GM12873 (cell line): ENCODE measurements around the gene KATNB1.

Experiments used
- TF ChIP-seq, protein P1 (sequence below): IDR thresholded peaks from 2 replicates; pipeline ENCODE4 v1.5.1; 2012; ENCODE audit warnings: low read depth, mild to moderate bottlenecking, moderate library complexity, low read length, control low read depth; ENCODE audit not compliant: insufficient read depth; ENCODE audit errors: missing control alignments

The KATNB1 gene

DNA sequence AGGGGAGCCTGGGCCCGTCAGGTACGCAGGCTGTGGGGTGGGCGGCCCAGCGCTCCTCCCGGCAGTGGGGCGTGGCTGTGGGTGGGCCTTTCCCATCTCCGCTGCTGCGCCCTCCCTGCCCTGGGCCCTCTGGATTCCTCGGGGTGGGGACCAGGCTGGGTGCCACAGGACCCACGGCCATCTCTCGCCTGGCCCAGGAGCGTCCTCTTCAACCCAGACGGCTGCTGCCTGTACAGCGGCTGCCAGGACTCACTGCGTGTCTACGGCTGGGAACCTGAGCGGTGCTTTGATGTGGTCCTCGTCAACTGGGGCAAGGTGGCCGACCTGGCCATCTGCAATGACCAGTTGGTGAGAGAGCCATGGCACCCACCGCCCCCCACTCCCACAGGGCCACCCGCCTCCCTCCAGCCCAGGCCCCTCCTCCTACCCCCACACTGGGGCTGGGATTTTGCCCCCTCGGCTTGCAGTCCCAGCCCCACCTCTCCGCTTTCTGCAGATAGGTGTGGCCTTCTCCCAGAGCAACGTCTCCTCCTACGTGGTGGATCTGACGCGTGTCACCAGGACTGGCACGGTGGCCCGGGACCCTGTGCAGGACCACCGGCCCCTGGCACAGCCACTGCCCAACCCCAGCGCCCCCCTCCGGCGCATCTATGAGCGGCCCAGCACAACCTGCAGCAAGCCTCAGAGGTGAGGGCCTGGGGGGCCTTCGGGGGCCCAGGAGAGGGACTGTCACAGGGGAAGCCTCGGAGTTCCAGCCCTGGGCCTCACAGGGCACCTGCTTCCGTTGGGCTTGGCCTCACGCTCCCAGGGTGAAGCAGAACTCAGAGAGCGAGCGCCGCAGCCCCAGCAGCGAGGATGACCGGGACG, 17.2 kb downstream of the KATNB1 start:
- TF ChIP-seq, protein P1, sequence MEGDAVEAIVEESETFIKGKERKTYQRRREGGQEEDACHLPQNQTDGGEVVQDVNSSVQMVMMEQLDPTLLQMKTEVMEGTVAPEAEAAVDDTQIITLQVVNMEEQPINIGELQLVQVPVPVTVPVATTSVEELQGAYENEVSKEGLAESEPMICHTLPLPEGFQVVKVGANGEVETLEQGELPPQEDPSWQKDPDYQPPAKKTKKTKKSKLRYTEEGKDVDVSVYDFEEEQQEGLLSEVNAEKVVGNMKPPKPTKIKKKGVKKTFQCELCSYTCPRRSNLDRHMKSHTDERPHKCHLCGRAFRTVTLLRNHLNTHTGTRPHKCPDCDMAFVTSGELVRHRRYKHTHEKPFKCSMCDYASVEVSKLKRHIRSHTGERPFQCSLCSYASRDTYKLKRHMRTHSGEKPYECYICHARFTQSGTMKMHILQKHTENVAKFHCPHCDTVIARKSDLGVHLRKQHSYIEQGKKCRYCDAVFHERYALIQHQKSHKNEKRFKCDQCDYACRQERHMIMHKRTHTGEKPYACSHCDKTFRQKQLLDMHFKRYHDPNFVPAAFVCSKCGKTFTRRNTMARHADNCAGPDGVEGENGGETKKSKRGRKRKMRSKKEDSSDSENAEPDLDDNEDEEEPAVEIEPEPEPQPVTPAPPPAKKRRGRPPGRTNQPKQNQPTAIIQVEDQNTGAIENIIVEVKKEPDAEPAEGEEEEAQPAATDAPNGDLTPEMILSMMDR, result no peak

DNA sequence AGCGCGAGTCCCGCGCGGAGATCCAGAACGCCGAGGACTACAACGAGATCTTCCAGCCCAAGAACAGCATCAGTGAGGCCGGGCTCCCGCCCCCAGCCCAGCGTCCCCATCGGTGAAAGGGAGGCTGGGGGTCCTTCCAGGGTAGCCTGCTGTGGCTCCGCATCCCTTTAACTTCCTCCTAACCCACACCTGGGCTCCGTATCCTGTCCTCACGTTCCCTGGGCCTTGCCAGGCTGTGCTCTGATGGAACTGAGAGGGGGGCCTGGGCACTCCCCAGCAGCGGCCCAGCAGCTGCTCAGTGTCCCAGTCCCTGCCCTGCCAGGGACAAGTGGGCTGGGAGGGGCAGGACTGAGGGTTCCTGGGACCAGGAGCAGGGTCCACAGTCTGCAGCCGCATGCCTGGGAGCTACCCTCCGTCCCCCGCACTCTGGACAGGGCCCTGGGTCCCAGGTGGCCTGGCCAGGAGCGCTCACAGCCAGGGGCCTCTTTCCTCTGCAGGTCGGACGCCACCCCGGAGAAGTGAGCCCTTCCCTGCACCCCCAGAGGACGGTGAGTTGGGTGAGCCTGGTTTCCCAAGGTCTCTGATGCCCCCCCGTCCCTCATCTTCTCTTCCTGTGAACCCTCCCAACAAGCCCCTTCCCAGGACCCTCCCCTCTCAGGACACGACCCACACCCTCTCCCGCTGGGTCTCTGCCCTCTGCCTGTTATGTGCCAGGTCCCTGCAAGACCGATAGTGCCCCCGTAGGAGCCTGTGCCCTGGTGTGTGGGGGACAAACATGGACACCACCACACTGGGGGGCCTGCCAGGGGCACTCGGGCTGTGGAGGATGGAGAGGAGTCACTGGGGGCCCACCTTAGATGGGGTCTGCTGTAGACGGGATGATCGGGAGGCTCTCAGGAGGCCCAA, 18.1 kb downstream of the KATNB1 start:
- TF ChIP-seq, protein P1, result no peak

DNA sequence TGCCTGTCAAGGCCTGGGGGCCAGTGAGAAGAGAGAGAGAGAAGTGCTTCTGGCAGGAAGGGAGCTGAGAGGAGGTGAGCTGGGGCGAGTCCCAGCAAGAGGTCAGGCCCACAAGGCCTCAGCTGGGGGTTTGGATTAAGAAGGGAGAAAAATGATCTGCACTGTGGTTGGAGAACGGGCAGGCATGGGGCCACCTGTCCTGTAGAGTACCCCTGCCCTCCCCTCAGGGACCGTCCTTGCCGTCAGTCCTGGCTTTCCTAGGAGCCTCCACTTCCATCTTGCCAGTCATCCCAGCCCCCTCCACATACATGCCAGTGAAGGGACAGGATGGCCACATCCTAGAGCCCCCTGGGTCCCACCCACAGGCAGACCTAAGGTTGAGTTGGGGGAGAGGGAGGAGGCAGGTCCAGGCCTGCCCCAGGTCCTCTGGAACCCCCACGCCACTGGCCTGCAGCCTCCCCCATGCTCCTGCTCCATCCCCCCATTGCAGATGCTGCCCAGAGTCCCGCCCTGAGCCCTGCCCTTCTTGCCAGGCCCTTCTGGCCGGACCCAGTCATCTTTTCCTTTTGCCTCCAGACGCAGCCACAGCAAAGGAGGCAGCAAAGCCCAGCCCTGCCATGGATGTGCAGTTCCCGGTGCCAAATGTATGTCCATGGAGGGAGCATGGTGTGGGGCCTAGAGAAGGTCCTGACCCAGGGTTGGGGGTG, 18.9 kb downstream of the KATNB1 start:
- TF ChIP-seq, protein P1, result no peak

DNA sequence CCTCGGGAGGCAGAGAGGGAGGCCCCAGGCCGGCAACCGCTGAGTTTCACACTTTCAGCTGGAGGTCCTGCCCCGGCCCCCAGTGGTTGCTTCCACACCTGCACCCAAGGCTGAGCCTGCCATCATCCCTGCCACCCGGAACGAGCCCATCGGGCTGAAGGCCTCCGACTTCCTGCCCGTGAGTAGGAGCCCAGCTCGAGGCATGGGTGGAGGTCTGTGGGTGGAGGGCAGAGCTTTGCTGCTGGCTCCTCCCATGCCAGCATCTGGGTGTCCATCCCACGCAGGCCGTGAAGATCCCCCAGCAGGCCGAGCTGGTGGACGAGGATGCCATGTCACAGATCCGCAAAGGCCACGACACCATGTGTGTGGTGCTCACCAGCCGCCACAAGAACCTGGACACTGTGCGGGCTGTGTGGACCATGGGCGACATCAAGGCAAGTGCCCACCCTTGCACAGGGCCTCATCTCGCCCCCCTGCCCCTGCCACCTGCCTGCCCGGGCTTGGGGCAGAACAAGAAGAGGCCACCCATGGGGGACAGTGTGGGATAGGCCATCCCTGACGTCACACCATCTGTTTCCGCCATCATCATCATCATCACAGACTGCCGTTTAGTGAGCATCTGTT, 19.6 kb downstream of the KATNB1 start:
- TF ChIP-seq, protein P1, result no peak

DNA sequence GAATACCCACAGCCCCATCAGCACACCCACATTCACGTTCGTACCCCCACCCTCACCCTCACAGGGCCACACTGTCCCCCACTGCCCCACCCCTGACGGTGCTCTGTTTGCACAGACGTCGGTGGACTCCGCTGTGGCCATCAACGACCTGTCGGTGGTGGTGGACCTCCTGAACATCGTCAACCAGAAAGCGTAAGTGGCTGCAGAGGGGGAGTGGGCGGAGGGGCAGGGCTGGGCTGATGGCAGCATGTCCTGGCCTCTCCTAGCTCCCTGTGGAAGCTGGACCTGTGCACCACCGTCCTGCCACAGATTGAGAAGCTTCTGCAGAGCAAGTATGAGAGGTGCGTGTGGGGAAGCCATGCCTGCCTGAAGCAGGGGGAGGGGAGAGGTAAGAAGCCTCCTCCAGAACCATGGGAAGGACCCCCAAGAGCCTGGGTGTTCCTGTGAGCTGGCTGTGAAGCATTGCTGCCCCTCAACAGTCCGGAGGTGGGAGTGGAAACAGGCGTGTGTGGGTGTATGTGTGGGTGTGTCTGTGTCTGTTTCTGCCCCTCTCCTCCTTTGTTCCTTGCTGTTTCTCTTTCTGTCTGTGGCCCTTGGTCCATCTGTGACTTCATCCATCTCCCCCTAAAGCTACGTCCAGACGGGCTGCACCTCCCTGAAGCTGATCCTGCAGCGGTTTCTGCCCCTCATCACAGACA, 20.3 kb downstream of the KATNB1 start:
- TF ChIP-seq, protein P1, result no peak

DNA sequence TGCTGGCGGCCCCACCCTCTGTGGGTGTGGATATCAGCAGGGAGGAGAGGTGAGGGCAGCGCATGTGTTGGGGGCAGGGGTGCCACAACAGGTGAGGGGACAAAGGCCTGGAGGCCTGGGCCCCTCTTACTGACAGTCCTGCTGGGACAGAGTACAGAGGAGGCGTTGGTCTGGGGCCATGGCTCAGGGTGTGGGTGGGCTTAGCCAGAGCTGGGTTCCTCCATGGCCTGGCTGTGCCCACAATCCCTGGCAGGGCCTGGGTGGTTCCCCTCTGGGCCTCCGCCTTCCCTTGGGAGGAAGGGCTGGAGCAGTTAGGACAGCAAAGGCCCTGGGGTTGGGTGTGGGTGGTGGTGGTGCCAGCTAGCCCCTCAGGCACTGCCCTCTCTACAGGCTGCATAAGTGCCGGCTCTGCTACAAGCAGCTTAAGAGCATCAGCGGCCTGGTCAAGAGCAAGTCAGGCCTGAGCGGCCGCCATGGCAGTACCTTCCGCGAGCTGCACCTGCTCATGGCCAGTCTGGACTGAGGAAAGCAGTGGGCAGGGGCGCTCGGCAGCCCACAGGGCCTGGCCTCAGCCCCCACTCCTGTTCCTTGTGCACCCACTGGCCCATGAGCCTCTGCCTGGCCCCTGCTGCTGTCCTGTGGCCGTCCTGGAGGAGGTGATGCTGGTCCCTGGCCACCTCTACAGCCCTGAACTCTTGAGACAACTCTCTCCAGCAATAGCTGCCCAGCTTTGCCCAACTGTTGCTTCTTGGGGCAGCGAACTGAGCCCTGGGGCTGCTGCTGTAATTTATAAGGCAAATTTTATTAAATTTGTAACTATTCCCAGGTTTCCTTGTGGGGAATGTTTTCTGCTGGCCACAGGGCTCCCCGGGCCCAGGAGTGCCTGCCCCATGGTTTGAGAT, 21.1 kb downstream of the KATNB1 start:
- TF ChIP-seq, protein P1, result no peak
